Omental fat pad (tissue), 4 donors: ENCODE results near the gene PTGER3. TPM values are rescaled to one million over a fixed set of nuclear protein-coding genes. Genes with fewer than 3 reads are reported as not detected.

ENCODE experiments used
- ATAC-seq: fragments of 150-250 bp; one replicate; pipeline ENCODE4 v1.9.1; 2016; ENCODE audit warnings: mild to moderate bottlenecking, moderate library complexity; ENCODE audit not compliant: low FRiP score
- DNase-seq: peaks from one replicate; pipeline ENCODE4 v3.0.0-alpha.2; 2019; ENCODE audit warnings: low spot score
- small RNA-seq: library from RNA; depleted of rRNA; stranded (forward); fragments of <200 nt; gene quantifications from one replicate; pipeline ENCODE3, GENCODE V24; 2016
- total RNA-seq, 4 donors: library from RNA; depleted of rRNA; stranded (reverse); fragments of >200 nt; gene quantifications; one replicate each; pipeline ENCODE4 v1.1.0, GENCODE V29; 2016
- TF ChIP-seq, protein P1 (sequence below), 3 donors: fragments of 450-650 bp; IDR thresholded peaks; one replicate each; pipeline ENCODE4 v1.5.1; 2016 to 2017; ENCODE audit warnings: antibody characterized with exemption in 3 of 3, mild to moderate bottlenecking in 3 of 3, moderate library complexity in 2 of 3

The PTGER3 gene
- total RNA-seq, 4 donors from 2014 or later = 27.0 to 343 (median 174) TPM

DNA sequence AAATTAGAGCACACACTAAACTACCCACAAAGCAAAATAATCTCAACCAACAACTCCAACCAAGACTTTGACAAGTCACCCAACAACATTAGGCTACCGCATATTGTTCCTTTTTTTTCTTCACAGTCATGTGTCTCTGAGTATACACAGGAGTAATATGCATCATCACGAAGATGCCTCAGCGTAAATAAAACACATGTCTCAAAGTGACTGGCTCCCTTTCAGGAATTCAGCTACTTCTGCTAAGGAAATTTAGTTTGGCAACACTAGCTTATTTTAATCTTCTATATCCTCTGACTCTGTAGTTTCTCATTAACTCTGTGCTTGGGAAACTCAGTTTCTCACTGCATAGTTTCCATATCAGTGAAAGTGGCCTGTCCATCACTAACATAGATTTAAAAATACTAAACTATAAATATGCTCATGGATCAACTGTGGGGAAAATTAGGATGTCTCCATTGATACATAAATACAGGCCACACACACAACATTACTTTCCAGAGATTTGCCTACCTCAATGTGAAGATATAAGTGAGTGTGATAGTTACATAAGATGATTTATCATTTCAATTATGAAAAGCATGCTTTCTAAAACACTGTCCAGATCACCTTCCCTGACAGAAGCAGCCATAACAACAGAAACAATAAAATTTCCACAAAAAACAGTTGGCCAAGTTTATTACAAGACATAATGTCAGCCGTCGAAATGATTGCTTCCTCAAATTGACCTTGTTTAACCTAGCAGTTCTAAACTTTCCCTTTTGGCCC lies 113.2 kb downstream of the PTGER3 start:
- TF ChIP-seq, protein P1, sequence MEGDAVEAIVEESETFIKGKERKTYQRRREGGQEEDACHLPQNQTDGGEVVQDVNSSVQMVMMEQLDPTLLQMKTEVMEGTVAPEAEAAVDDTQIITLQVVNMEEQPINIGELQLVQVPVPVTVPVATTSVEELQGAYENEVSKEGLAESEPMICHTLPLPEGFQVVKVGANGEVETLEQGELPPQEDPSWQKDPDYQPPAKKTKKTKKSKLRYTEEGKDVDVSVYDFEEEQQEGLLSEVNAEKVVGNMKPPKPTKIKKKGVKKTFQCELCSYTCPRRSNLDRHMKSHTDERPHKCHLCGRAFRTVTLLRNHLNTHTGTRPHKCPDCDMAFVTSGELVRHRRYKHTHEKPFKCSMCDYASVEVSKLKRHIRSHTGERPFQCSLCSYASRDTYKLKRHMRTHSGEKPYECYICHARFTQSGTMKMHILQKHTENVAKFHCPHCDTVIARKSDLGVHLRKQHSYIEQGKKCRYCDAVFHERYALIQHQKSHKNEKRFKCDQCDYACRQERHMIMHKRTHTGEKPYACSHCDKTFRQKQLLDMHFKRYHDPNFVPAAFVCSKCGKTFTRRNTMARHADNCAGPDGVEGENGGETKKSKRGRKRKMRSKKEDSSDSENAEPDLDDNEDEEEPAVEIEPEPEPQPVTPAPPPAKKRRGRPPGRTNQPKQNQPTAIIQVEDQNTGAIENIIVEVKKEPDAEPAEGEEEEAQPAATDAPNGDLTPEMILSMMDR (IDR thresholded peaks at IDR 0.05) = no peak
- ATAC-seq (peak; percentile 86), DNase-seq (no peak)

DNA sequence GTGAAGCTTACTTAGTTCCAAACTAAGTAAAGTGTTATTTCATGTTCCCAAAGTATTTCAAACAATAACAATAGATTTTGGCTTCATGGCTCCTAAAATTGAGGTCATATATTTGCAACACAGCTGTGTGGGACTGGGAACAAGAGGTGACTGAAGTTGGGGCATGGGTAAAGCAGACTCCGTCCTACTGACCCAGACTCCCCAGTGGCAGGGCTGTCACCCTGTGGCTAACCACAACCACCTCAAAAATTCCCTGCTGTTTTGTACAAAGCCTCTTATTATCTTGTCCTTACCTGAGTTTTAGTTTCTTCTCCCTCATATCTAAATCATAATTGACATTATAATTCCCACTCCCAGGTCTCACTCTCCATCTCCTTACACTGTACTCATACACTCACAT lies 117.6 kb downstream of the PTGER3 start:
- TF ChIP-seq, protein P1 (IDR thresholded peaks at IDR 0.05) = no peak
- ATAC-seq = no peak
- no peak for DNase-seq

DNA sequence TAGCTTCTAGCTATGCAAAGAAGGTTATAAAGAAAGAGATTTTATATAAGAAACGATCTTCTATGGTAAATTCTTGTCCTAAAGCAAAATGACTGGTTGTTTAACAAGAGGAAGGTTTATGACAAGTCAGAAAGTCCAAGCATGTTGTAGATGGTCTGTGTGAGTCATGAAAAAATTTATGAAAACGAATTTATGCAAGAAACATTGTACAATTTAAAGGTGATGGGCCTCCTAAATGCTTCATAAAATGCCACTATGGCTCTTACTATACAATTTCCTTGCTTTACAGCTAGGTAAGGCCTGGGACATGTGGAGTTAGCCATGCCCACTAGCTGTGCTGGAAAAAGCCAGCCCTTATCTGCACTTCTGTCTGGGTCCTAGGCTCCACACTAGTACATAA lies 125.4 kb downstream of the PTGER3 start:
- ATAC-seq (no peak), DNase-seq (no peak)
- TF ChIP-seq, protein P1 (IDR thresholded peaks at IDR 0.05) = no peak

Small RNA genes within 50 kb of the gene (small RNA-seq; reads per million reads assigned to genes)
- 437 reads per million, percentile 98 among the genes with 10 or more reads in this experiment for gene MIR186

Other genes starting within 250 kb of the PTGER3 start
- 10 to 100 TPM; 50.3 to 86.2 (median 62.5) TPM for gene ZRANB2, start 33.2 kb upstream of the PTGER3 start, total RNA-seq